ENCODE measurements around the gene INTU.

GRCh38 chr4:127756906-127757305 is 124.1 kb downstream of the INTU start:
- no peak for TF ChIP-seq CTCF (IDR thresholded peaks at IDR 0.05; ENCODE audit: insufficient read depth, low read length)
- TF ChIP-seq POLR2AphosphoS5 (IDR thresholded peaks at IDR 0.05; ENCODE audit: low read depth): no peak
- TF ChIP-seq GABPA (IDR thresholded peaks at IDR 0.05; ENCODE audit: low read depth): no peak
- no peak for TF ChIP-seq REST (IDR thresholded peaks at IDR 0.05; ENCODE audit: insufficient replicate concordance, low read depth)
